Keratinocyte (primary cell): ENCODE measurements around the gene BEST3.

ENCODE experiments used
- CTCF ChIP-seq, 3 experiments: IDR thresholded peaks in 1 of 3; conservative IDR thresholded peaks in 1 of 3; optimal IDR thresholded peaks in 1 of 3; 2 replicates in 2 of 3; 3 replicates in 1 of 3; pipeline versions ENCODE3 to v1.5.1; 2011; ENCODE audit warnings: low read length in 3 of 3, mild to moderate bottlenecking in 3 of 3, moderate library complexity in 2 of 3, control low read depth in 1 of 3, inconsistent platforms in 1 of 3; ENCODE audit not compliant: insufficient read depth in 2 of 3; ENCODE audit errors: extremely low read depth in 1 of 3
- EZH2 ChIP-seq: IDR thresholded peaks from one replicate; pipeline ENCODE4 v1.6.1; 2012; ENCODE audit warnings: inconsistent platforms, mild to moderate bottlenecking, low read length, moderate library complexity

GRCh38 chr12:69698769-69699540 lies at the start of gene BEST3:
- TF ChIP-seq CTCF (optimal IDR thresholded peaks at IDR 0.05 in 1 of 3, IDR thresholded peaks at IDR 0.05 in 1 of 3, conservative IDR thresholded peaks at IDR 0.05 in 1 of 3; ENCODE audit: extremely low read depth in 1 of 3, insufficient read depth in 2 of 3, low read length in 3 of 3) (no peak), EZH2 (no peak)
